AG04450 (cell line): ENCODE data around the gene S1PR1. TPM values are rescaled to one million over a fixed set of nuclear protein-coding genes. Genes with fewer than 3 reads are reported as not detected.

Source experiments
- CTCF ChIA-PET: fragments of 300-600, 350-600 bp; formaldehyde crosslinking; extraction: SDS; loops from one replicate; lab custom pipeline; 2022; ENCODE audit warnings: antibody characterized with exemption, inconsistent platforms; lab: Charles Lee
- POLR2A ChIA-PET: fragments of 350-600 bp; formaldehyde crosslinking; extraction: SDS; loops from one replicate; lab custom pipeline; 2021; ENCODE audit warnings: antibody characterized with exemption, inconsistent platforms; lab: Yijun Ruan, JAX
- DNase-seq: peaks from one replicate; pipeline ENCODE4 v3.0.0-alpha.2; 2011; ENCODE audit warnings: low read depth, low spot score
- H3K27ac ChIP-seq: one replicate; pipeline ENCODE4 v1.5.1; 2012; ENCODE audit warnings: low read depth, low read length, control low read depth
- H3K27me3 ChIP-seq: one replicate; pipeline ENCODE4 v1.6.0; 2012; ENCODE audit warnings: low read length; ENCODE audit not compliant: control insufficient read depth, insufficient read depth
- H3K4me3 ChIP-seq: 2 replicates; pipeline ENCODE4 v1.5.1; 2011; ENCODE audit warnings: mild to moderate bottlenecking, low read depth, low read length, control low read depth
- H3K9me3 ChIP-seq: 2 replicates; pipeline ENCODE4 v1.5.1; 2012; ENCODE audit warnings: low read length; ENCODE audit not compliant: control insufficient read depth, insufficient read depth
- polyA plus RNA-seq: library from polyadenylated mRNA; depleted of rRNA; stranded (reverse); fragments of >200 nt; gene quantifications from 2 replicates; pipeline ENCODE4 v1.2.3, GENCODE V29; 2011
- TF ChIP-seq, protein P1 (sequence below): IDR thresholded peaks from 2 replicates; pipeline ENCODE4 v1.5.1; 2011; ENCODE audit warnings: low read depth, low read length, control low read depth, inconsistent platforms

Gene S1PR1
- polyA plus RNA-seq, 1 experiment: 38.1 TPM

DNA sequence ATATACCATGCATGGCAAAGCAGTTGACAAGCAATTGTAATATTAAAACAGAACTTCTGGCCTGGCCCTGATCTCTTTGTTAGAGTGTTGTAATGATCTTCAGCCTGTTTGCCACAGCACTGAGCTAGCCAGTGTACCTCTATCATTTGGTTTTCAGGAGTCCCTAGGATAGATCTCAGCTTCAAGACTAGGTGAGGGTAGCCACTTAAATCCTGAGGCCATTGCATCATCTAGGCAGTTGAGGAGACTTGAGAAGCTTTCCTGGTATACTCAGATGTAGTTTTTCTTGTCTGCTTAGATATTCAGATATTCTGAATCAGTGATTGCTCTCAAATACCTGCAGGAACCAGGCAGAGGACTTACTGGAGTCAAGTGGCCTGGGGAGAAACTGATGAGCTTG is 14.7 kb downstream of the S1PR1 start:
- no peak overlapping the region for H3K4me3 ChIP-seq
- CTCF ChIA-PET: interaction anchor here (1.0 to 3.7 kb wide), 3 partner anchors 12 to 37 kb away, joined by 3 to 33 read pairs (median 3); no protein-coding TSS in a partner anchor
- POLR2A ChIA-PET: interaction anchor here (1.0 kb wide), 1 partner anchor 12 kb away, joined by 3 read pairs; no protein-coding TSS in a partner anchor
- TF ChIP-seq, protein P1, sequence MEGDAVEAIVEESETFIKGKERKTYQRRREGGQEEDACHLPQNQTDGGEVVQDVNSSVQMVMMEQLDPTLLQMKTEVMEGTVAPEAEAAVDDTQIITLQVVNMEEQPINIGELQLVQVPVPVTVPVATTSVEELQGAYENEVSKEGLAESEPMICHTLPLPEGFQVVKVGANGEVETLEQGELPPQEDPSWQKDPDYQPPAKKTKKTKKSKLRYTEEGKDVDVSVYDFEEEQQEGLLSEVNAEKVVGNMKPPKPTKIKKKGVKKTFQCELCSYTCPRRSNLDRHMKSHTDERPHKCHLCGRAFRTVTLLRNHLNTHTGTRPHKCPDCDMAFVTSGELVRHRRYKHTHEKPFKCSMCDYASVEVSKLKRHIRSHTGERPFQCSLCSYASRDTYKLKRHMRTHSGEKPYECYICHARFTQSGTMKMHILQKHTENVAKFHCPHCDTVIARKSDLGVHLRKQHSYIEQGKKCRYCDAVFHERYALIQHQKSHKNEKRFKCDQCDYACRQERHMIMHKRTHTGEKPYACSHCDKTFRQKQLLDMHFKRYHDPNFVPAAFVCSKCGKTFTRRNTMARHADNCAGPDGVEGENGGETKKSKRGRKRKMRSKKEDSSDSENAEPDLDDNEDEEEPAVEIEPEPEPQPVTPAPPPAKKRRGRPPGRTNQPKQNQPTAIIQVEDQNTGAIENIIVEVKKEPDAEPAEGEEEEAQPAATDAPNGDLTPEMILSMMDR: no peak
- no peak overlapping the region for H3K27ac ChIP-seq
- H3K27me3 ChIP-seq: no peaks in the 10 kb centered on the region
- no peak for DNase-seq
- H3K9me3 ChIP-seq: no peaks in the 10 kb centered on the region; the same call in 1 of the 2 replicates

DNA sequence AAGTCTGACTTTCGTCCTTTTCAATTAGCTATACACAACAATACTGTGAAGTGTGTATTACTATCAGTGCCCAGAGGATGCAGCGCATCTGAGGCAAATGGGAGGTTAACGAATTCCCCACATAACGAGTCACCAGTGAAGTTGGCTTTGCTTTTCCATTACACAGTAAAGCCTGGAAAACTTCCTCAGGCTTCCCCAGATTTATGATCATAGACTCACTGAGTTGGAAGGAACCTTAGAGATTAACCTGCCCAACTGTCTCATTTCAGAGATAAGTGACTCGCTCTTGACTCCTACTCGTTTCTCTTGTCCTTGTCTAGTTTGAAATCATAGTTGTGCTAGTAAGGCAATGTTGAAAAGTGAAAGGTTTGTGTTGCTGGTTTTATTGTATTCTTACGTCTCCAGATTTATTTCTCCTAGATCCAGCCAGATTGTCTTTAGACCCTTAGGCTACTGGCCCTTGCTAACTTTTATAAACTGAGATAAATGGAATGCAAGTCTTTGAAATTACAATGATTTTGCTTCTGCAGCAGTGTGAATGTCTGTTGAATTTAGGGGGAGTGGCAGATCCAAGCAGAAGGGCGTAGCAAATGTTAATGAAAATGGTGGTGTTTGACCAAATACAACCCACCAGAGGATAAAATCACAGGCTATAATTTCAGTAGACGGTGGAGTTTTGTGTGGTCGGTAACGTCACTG is 17.3 kb downstream of the S1PR1 start:
- no peaks in the 10 kb centered on the region for H3K27me3 ChIP-seq
- H3K27ac ChIP-seq: no peak overlapping the region
- TF ChIP-seq, protein P1: no peak
- POLR2A ChIA-PET: no interaction called here
- H3K4me3 ChIP-seq: no peak overlapping the region
- H3K9me3 ChIP-seq: no peaks in the 10 kb centered on the region; the same call in 1 of the 2 replicates
- no peak for DNase-seq
- CTCF ChIA-PET: interaction anchor here (1.6 to 3.7 kb wide), 4 partner anchors 14 to 55 kb away, joined by 3 to 33 read pairs (median 12); no protein-coding TSS in a partner anchor

DNA sequence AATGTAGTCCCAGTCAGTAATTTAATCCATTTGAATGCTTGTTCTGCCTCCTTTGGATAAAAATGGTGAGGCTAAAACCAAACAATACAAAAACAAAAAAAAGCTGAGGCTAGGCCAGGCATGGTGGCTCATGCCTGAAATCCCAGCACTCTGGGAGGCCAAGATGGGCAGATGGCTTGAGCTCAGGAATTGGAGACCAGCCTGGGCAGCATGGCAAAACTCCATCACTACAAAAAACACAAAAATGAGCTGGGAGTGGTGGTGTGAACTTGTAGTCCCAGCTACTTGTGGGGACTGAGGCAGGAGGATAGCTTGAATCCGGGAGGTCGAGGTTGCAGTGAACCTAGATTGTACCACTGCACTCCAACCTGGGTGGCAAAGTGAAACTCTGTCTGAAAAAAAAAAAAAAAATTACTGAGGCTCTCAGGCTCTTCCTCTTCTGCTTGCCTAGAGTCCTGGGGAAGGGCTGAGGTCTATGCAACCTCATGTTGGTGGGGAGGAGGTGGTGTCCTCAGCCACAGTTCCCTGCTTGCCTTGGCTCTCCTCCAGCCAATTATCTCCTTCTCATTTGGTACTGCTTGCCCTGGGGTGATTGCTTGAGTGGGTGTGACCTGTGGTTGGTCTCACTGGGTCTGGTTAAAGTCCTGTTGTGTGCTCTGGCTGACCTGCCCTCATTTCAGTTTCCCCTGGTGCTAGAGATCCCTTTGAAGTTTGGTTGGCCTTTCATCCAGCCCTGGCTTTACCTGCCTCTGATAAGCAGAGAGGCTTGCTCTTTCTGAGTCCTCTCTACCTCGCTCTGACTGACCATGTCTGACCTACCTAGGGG is 20.9 kb downstream of the S1PR1 start:
- Histone ChIP-seq H3K4me3 (no peak overlapping the region), H3K27ac (no peak overlapping the region), H3K27me3 (no peaks in the 10 kb centered on the region), H3K9me3 (no peaks in the 10 kb centered on the region)
- no peak for DNase-seq
- ChIA-PET POLR2A (no interaction called here), CTCF (interaction anchor here (0.8 kb wide), 1 partner anchor 31 kb away, joined by 4 read pairs; no protein-coding TSS in a partner anchor)
- TF ChIP-seq, protein P1: no peak

DNA sequence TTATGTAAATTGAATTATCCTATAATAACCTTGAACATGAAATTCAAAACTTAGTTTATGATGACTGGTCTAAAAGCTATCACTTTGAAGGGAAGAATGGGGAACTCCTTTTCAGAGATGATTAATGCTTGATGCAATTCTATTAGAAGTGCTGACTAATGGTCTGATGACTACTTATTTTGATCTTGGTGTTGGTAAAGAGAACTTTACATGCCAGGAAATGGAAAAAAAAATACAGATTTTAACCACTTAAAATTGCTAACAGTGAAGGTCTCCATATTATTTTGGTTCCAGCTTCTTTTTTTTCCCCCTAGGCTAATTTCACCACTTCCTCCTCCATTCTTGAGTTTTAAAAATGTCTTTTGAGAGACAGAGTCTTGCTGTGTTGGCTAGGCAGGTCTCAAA is 22.9 kb downstream of the S1PR1 start:
- CTCF ChIA-PET: interaction anchor here (0.7 to 3.6 kb wide), 3 partner anchors 21 to 218 kb away, joined by 3 to 29 read pairs (median 3); no protein-coding TSS in a partner anchor
- DNase-seq: no peak
- TF ChIP-seq, protein P1: no peak
- Histone ChIP-seq H3K27me3 (no peaks in the 10 kb centered on the region), H3K4me3 (no peak overlapping the region), H3K9me3 (no peaks in the 10 kb centered on the region), H3K27ac (peak overlapping the region; percentile 13)
- POLR2A ChIA-PET: interaction anchor here (0.6 to 0.8 kb wide), 2 partner anchors 40 to 365 kb away, joined by 3 to 6 read pairs; partner anchors contain the start of gene EXTL2
